COR-L47 (cell line): ENCODE measurements around the gene RNF5.
"Not testable (repeated sequence)": the region's sequence is repeated elsewhere in the genome, so short reads cannot be mapped to it uniquely, and the experiment has no call there.

ENCODE experiments used
- DNase-seq: peaks from one replicate; lab custom pipeline; 2025; lab: John Stamatoyannopoulos, UW

The RNF5 gene

DNA sequence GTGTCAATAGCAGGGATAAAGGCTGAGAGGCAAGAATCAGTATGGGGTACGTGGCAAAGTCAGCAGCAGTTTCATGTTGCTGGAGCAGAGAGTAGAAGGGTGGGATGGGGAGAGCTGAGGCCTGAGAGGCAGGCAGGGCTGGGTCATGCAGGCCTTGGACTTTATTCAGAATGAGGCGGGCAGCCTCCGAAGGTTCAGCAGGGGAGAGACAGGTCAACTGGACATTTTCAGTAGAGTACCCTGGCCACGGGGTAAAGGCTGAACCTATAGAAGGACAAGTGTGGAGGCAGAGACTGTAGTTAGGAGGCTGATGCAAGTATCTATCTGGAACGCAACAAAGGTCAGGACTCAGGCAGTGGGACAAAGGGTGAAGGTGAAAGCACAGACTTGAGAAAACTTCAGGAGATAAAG lies 32.0 kb downstream of the RNF5 start:
- DNase-seq = no peak

- not testable (repeated sequence) for DNase-seq
Observed at GRCh38 chr6:32211432-32211831, 33.2 kb downstream of the RNF5 start.

GRCh38 chr6:32212076-32212760 lies 34.0 kb downstream of the RNF5 start:
- no peak for DNase-seq

DNA sequence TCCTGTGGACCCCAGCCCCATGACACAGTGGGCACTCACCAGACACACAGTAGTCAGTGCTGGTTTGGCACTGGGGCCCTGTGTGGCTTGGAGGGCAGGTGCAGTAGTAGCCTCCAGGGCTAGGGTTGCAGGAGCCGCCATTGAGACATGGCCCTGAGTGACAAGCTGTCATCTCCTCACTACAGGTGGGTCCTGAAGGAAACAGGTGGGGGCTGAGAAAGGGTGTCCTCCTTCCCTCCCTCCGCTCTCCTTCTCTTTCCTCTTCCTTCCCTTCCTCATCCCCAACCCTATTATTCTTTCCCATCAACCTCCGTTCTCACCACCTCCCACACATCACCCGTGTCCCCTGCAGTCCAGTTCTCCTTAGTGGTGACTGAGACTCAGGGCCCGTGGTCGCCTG lies 35.4 kb downstream of the RNF5 start:
- DNase-seq = no peak

- no peak for DNase-seq
Observed at GRCh38 chr6:32214126-32214525, 35.9 kb downstream of the RNF5 start.

DNA sequence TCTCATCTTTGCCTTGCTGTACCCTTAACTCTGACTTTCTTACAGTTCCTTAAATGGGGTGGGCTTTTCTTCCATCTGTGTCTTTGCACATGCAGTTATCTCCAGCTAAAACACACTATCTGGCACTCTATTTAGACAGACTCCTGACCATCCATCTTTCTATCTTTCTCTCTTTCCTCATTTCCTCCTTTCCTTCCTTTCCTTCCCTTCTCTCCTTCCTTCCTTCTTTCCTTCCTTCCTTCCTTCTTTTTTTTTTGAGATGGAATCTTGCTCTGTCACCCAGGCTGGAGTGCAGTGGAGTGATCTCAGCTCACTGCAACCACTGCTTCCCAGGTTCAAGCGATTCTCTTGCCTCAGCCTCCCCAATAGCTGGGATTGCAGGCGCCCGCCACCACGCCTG lies 37.4 kb downstream of the RNF5 start:
- no peak for DNase-seq

DNA sequence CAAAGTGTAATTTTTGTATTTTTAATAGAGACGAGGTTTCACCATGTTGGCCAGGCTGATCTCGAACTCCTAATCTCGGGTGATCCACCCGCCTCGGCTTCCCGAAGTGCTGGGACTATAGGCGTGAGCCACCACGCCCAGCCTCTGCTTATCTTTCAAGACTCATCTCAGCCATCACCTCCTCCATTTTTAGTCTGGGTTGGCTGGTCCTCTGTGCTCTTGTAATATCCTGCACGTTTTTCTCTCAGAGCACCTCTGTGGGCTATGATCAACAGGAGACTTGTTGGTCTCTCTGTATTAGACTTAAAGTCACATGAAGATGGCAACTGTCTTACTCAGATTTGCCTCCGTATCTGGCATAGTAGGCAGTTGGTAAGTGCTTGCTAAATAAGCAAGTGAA lies 38.1 kb downstream of the RNF5 start:
- no peak for DNase-seq

DNA sequence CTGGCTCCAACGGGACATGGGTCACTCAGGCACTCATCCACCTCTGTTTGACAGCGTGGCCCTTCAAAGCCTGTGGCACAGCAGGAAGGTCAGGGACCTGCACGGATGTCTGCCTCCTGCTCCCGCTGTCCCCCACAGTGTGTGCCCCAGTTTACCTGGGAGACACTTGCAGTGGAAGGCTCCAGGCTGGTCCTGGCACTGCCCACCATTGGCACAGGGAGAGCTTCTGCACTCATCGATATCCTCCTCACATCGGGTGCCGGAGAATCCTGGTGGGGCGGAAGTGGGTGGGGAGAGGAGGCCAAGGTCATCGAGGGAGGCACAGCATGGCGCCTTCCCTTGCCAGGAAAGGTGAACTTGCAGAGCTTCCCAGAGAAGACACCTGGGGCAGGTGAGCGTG lies 38.8 kb downstream of the RNF5 start:
- no peak for DNase-seq

DNA sequence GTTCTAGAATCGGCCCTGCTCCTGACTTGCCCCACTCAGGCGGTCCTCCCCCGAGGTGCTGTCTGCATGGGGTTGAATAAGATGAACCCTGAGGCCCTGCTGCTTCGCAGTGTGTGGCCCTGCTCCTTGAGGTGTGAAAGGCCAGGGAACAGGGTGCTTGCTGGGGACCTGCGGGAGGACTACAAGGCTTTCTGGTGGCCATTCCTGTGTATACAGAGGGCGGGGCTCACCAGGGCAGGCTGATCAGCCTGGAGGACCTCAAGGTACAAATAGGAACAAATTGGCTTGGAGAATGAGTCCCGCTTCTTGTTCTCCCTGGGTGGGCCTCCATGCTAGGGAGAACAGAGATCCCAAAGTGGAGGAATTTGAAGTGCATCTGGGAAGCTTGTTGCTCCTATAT lies 40.0 kb downstream of the RNF5 start:
- no peak for DNase-seq

DNA sequence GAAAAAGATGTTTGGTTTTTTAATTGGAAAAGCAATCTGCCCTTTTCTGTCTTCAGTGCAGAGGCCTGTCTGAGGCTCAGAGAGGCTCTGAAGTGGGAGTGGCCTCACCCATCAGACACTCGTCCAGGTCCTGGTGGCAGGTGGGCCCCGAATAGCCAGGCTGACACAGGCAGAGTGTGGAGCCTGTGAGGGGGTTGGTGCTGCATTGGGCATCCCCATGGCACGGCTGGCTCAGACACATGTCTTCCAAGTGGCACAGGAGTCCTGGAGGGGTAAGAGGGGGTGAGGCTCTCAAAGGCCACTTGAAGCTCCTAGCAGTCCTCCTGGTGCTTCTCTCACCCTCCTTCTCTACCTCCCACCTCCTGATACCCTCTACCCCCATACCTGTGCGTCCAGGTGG lies 41.8 kb downstream of the RNF5 start:
- no peak for DNase-seq

- no peak for DNase-seq
Observed at GRCh38 chr6:32222333-32223230, 44.4 kb downstream of the RNF5 start.

- DNase-seq = no peak
Observed at GRCh38 chr6:32223258-32224235, 45.3 kb downstream of the RNF5 start, which contains the start of gene NOTCH4. TSS of gene NOTCH4 (minus strand) at chr6:32224067. CDS start at chr6:32223928, 139 bp downstream.

DNA sequence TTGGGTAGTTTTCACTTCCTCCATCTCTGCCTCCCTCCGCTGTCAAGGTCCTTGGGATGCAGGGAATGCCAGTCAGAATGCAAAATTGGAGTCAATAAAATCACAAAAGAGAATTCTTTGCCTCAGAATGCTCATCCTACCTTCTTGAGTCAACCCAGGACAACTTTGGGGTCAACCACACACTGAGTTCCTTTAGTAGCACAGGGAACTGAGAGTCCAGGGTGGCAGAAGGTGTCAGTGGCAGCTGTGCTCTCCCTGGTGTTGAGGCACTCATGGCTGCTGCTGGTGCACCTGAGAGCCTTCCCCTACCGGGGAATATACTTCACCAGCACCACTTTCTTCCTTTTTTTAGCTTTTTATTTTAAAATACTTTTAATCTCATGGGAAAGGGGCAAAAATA lies 46.5 kb downstream of the RNF5 start:
- DNase-seq = no peak

GRCh38 chr6:32226434-32226833 lies 48.2 kb downstream of the RNF5 start:
- DNase-seq = no peak
